HG02970 (cell line): ENCODE measurements around the gene FNDC11.
"Not testable (repeated sequence)": the region's sequence is repeated elsewhere in the genome, so short reads cannot be mapped to it uniquely, and the experiment has no call there.

Experiments
- ATAC-seq: cut with Tn5 transposase; IDR thresholded peaks from one replicate; pipeline ENCODE4 v1.9.1; 2021; ENCODE audit warnings: mild to moderate bottlenecking, moderate library complexity, moderate number of reproducible peaks; ENCODE audit not compliant: unreplicated experiment, low FRiP score

The FNDC11 gene

DNA sequence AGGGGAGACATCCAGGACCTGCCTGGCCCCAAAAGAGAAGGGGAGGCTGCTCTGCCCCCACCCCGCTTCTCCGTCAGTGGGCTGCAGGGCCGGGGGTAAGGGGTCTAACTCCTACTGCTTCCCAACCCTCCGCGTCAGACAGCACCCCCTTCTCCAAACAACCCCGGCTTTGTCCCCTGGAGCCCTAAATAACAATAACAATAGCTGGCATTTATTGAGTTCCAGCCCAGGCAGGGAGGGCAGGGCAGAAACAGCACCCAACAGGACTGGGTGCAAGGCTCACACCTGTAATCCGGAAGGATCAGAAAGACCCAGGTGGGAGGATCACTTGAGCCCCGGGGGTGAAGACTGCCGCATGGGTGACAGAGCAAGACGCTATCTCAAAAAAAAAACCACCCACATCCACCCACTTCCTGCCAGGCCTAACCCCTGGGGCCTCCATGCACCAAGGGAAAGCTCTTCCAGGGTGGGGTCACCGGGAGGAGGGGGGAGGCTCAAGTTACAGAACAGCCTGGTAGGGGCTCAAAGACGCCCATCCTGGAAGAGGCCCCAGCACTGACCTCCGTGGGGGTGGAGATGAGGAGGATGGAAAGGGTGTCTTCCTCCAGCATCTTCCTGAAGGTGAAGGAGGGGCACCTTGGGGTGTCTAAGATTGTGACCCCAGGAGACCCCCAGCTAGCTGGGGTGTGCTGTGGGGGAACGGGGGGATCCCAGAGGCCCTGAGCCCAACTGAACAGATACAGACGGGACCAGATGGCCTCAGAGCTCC is 1.3 kb upstream of the FNDC11 start:
- ATAC-seq, result peak; percentile 31

DNA sequence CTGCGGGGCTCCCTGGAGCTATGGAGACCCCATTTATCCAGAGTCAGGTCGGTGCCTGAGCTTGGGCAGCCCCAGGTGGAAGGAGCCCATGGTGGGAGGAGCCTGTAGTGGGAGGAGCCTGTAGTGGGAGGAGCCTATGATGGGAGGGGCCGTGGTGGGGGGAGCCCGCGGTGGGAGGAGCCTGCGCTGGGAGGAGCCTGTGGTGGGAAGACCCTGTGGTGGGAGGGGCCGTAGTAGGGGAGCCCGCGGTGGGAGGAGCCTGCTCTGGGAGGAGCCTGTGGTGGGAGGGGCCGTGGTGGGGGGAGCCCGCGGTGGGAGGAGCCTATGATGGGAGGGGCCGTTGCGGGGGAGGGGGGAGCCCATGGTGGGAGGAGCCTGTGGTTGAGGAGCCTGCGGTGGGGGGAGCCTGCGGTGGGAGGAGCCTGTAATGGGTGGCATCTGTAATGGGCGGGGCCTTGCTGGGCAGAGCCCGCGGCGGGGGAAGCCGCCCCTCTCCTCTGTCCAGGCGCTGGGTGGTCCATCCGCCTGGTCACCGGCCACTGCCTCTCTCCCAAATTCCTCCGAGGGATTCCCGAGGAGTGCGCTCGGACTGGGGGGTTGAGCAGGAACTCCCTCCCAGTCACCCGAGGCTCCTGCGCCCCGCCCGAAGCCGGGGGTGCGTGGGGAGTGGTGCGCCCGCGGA is 567 bp upstream of the FNDC11 start:
- peak; percentile 49 for ATAC-seq

DNA sequence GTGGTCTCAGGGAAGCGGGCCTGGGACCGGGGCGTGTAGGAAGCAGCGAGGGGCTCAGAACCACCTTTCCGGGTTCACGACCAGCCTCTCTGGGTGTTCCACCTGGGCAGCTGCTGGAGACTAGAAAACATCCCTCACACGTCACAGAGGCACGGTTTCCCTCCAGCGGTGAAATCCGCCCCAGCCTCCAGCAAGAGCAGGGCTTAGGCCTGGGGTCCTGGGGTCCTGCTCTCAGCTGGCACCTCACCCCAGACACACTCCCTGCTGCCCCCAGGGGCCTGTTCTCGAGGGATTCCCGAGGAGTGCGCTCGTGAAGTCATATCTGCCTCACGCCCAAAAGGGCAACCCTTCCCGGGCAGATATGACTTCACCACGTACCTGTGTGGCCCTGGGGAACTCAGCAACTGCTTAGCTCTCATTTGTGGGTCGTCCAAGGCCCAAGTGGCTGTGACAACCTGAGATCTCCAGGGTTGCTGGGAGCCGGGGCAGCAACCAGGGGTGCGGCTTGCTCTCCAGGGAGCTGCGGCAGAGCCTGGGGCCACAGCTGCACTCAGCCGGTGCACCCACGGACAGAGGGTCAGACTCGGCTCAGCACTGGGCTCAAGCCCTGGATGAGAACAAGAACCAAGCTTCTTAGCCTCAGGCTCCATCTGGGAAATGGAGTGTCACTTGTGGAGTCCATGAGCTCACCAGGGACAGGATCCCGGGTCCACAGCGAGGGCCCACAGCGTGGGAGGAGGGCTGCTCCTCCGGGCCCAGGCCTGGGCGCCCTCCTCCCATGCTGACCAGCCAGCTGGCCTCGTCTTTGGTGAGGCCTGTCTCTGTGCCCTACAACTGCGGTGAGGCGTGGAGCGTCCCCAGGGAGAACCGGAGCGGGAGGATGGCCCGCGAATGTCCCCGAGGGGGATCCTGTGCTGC is 661 bp downstream of the FNDC11 start:
- ATAC-seq, result no peak

DNA sequence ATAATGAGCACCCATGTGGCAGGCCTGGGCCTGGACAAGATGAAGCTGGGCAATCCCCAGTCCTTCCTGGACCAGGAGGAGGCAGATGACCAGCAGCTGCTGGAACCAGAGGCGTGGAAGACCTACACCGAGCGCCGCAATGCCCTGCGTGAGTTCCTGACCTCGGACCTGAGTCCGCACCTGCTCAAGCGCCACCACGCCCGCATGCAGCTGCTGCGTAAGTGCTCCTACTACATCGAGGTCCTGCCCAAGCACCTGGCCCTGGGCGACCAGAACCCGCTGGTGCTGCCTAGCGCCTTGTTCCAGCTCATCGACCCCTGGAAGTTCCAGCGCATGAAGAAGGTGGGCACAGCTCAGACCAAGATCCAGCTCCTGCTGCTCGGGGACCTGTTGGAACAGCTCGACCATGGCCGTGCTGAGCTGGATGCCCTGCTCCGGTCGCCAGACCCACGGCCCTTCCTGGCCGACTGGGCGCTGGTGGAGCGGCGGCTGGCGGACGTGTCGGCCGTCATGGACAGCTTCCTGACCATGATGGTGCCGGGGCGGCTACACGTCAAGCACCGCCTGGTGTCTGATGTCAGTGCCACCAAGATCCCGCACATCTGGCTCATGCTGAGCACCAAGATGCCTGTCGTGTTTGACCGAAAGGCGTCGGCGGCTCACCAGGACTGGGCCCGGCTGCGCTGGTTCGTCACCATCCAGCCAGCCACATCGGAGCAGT is 1.9 kb downstream of the FNDC11 start:
- no peak for ATAC-seq

DNA sequence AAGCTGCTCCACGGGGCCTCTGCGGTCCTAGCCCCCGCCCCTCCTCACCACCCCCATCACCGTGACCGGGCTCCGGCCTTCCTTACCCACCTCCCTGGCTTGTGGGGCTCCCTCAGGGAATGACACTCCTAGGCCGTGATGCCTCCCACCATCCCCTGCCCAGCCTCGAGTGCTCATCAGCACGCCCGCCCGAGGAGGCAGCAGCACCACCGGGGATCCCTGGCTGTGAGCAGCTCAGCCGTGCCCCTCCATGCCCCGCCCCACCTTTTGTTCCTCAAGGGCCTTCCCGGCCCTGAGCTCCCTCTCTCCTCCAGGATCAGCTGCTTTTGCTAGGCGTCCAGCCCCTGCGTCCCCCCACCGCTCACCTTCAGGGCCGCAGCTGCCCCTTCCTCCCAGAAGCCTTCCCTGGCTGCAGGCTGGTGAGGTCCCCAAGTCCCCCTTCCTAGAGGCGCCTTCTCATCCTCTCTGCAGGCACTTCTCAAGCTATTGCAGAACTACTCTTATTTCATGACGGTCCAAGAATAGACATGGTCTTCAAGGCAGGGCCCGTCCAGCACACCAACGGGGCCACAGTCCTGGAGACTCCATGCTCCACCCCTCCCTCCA is 3.0 kb downstream of the FNDC11 start:
- no peak for ATAC-seq

DNA sequence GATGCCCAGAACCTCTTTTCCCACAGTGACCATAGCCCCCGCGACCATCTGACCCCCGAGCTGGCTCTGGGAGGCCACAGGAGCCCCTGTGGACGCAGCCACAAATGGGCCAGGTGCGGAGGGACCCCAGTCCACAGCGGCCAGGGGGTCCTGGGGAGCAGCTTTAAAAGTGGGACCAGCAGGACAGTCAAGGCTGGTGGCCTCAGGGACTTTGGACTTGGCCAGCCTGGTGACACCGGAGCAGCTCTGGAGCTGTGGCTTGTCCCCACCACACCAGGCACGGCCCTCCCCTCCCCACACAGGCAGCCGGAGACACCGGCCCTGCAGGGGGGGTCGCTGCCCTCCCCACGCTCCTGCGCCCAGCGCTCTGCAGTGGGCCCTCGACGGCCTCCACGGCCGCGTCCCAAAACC is 3.5 kb downstream of the FNDC11 start:
- no peak for ATAC-seq

DNA sequence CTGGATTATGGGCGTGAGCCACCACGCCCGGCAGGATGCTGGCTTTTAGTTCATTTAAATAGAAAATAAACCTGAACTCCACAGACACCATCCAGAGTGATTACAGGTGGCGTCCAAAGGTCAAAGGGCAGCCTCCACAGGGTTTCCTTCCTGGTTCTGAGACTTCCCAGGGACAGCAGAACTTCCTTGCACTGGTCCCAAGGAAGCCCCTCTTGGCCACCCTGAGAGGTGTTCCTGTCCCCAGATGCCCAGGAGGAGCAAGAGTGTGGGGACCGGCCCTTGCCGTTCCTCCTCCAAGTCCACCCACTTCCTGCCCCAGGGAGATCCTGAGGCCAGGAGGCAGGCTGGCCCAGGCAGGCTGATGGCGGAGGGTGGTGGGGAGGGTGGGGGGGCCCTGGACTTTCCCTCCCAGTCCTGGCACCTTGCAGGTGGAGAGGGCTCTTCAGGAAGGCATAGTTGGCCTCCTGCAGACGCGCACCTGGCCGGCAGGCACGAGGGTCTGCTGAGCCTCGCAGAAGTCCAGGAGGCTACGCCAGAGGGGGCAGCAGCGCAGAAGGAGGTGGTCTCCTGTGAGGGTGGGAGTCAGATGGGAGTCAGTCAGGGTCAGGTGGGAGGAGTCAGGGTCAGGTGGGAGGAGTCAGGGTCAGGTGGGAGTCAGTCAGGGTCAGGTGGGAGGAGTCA is 5.0 kb downstream of the FNDC11 start:
- no peak for ATAC-seq

DNA sequence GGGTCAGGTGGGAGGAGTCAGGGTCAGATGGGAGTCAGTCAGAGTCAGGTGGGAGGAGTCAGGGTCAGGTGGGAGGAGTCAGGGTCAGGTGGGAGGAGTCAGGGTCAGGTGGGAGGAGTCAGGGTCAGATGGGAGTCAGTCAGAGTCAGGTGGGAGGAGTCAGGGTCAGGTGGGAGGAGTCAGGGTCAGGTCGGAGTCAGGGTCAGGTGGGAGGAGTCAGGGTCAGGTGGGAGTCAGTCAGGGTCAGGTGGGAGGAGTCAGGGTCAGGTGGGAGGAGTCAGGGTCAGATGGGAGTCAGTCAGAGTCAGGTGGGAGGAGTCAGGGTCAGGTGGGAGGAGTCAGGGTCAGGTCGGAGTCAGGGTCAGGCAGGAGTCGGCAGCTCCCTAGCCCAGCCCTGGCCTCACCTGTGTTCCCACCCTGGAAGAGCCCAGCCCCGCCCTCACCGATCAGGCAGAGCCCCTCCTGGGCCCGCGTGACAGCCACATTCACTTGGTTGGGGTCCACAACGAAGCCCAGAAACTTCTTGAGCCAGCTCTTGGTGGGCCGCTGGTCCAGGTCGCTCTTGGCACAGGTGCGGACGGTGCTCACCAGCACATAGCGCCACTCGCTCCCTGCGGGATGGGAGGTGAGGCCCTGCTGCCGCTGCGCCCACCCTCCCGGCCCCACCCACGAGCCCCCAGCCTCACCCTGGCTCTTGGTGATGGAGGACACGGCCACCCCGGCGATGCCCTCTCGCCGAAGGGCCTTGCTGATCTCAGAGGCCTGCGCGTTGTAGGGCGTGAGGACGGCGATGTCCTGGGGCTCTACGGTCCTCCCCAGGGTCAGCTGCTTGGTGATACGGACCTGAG is 5.8 kb downstream of the FNDC11 start:
- ATAC-seq, result not testable (repeated sequence)

DNA sequence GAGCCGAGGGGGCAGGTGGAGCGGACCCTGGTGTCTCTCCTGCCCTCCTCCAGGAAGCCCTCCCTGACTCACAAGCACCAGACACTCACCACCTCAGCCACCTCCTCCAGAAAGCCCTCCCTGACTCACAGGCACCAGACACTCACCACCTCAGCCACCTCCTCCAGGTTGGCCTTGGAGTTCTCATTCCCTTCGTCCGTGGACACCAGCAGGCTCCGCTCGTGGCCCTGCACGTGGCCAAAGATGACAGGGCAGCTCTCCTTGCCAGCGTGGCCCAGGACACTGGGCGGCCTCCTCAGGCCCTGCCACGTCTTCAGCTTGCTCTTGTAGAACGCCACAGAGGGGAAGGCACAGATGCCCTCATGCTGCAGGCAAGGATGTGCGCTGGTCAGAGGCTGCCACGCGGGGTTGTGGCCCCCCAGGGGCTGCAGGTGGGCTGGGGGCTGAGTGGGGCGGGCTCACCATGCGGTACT is 6.4 kb downstream of the FNDC11 start:
- ATAC-seq, result no peak

DNA sequence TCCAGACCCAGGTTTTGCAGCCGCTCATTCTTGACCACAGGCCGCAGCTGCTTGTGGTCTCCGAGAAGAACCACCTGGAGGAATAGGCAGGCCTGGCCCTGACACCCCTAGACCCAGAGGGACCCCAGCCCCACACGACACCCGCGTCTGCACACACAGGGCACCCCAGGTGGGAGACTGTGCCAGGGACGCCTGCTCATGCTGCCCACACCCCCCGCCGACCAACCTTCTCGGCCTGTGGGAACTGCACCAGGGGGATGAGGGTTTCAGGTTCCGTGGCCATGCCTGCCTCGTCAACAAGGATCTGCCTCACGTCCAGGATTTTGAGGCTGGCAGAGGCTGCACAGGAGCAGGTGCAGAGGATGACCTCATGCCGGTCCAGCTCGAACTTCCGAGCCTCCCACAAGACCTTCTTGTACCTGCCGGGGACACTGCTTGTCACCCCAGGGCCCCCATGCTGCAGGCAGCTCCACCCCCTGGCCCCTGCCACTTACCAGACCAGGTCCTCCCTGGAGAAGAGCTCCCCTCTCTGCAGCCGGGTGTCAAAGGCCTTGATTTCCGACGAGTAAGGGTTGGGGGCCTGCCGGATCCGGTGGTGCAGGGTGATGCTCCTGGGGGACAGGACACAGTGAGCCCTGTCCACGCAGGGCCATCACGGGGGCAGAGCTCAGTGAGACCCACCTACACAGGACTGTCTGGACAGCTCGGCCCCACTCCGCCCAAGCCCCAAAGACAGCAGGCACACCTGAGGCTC is 7.1 kb downstream of the FNDC11 start:
- ATAC-seq, result no peak

DNA sequence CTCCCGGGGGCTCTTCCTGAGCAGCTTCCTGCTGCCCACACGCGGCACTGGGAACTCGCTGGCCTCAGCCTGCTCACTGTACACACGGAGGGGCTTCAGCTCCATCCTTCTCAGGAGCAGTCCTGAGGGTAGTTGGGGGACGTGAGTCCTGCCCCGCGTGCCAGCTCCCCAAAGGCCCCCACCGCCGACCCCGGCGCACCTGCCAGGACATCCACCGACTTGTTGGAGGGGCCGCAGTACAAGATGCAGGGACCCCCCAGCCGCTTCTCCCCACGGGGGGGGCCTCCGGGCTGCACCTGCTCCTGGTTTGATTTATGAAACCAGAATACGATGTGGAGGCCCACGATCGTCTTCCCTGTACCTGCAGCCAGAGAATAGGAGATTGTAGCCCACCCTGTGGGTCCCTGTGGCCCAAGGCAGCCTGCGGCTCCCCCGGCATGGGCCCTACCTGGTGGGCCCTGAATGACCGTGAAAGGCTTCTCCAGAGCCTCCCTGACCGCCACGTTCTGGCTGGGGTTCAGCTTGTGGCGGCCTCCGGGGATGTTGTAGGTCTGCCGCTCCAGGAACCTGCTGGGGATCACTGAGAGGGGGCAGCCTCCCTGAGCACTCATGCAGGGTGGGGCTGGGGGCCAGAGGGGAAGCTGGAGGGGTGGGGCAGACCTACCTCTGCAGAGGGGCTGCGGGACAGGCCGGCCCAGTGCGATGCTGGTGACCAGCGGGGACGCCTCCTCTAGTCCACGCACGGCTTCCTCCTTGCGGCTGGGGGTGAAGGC is 7.9 kb downstream of the FNDC11 start:
- no peak for ATAC-seq

DNA sequence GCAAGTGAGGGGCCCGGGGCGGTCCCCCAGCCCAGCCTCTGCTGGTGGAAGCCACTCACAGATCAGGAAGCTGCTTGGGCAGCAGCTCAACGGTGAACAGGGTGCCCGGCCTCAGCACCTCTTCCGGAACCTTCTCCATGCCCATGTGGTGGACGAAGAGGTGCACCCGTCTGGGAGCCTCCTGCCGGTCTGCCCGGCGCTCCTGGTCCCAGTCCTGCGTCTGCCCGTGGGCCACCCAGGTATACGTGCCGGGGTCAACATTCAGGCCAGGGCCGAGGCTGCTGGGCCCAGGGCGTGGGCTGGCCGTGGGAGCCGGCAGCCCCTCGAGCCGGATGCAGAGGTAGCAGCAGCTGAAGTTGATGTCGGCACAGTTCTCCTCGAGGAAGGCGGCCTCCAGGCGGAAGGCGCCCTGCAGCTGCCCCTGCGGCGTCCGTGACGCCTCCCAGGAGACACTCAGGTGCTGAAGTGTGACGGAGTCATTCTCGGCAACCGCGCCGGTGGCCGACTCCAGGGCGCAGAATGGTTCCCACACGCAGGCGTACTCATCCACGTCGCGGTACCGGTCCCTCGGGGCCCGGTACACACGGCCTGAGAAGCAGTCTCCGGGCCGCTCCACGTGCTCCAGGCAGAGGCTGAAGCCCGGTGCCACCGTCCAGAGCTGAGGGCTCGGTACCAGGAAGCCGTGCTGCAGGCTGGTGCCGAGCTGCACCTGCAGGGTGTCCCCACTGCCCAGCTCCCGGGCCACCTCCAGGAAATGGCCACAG is 8.7 kb downstream of the FNDC11 start:
- no peak for ATAC-seq

DNA sequence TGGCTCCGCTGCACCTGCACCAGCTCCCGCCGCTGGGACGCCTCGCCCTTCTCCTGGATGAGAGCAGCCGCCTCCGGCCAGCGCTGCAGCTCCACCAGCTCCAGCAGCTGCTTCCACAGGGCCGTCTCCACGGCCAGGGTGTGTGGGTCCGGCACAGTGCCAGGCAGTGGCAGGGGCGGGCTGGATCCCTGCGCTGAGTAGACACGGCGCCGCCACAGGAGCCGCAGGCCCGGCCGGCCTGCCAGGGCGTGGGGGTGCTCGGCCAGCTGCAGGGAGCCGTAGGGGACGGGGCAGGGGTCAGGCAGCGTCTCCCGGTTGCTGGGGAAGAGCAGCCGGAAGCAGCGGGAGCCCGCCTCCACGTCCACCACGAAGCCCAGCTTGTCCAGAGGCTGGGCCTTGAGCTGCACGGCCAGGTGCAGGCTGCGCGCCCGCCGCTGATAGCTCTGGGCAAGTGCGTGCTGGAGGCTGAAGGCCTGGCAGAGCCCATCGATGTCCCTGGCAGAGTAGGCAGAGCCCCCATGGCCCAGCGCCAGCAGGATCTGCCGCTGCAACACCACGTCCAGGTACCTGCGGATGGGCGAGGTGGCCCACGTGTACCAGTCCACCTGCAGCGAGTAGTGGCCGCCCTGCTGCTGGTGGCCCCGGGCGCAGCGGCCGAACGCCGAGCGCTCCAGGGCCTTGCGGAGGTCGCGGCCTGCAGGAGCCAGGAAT is 9.4 kb downstream of the FNDC11 start:
- no peak for ATAC-seq

DNA sequence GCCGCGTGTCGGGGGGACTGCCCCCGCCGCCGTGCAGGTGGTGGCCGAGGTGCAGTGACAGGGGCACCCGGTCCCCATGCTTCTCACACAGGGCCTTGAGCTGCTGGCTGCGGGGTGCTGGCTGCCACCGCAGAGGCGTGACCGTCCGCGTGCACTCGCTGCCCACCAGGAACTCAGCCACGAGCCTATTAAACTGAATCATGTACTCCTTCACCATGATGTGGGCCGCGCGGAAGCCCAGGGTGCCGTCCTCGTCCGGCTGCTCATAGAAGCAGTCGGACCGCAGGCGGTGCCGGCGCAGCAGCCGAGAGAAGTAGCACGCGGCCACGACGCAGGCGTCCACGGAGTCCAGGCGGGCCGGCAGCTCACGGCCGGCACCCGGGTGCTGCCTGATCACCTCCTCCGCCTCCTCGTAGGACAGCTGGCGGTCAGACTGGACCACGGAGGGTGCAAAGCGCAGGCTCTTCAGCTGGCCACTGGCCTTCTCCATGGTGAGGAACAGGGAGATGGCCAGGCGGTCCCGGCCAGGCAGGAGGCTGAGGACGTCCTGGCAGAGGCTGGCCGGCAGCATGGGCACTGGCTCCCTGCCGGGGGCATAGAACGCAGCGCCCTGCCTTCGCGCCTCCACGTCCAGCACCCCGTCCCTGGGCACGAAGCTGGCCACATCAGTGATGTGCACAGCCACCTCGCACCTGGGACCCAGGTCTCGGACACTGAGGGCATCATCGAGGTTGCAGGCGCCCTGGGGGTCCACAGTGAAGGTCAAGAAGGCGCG is 10.3 kb downstream of the FNDC11 start:
- ATAC-seq, result no peak
